HG03520 (cell line): ENCODE measurements around the gene NAT10.

Experiments used
- ATAC-seq: cut with Tn5 transposase; IDR thresholded peaks from one replicate; pipeline ENCODE4 v1.9.1; 2021; ENCODE audit warnings: mild to moderate bottlenecking, moderate library complexity; ENCODE audit not compliant: unreplicated experiment

NAT10 gene

GRCh38 chr11:34148504-34149165, 43.2 kb downstream of the NAT10 start:
- ATAC-seq, result no peak

GRCh38 chr11:34149274-34149673, 43.8 kb downstream of the NAT10 start:
- ATAC-seq, result no peak

GRCh38 chr11:34149786-34150185, 44.4 kb downstream of the NAT10 start:
- ATAC-seq, result no peak

GRCh38 chr11:34150494-34151151, 45.2 kb downstream of the NAT10 start:
- ATAC-seq, result no peak

GRCh38 chr11:34151166-34151565, 45.7 kb downstream of the NAT10 start:
- ATAC-seq, result no peak

GRCh38 chr11:34151916-34152845, 46.8 kb downstream of the NAT10 start:
- ATAC-seq, result no peak

- peak; percentile 52 for ATAC-seq
Observed at GRCh38 chr11:34154059-34154875, 48.8 kb downstream of the NAT10 start.

GRCh38 chr11:34155057-34155756, 49.8 kb downstream of the NAT10 start:
- no peak for ATAC-seq

- no peak for ATAC-seq
Observed at GRCh38 chr11:34155757-34156062, 50.3 kb downstream of the NAT10 start.

GRCh38 chr11:34157163-34157562, 51.7 kb downstream of the NAT10 start:
- ATAC-seq, result no peak

GRCh38 chr11:34158661-34159060, 53.2 kb downstream of the NAT10 start:
- ATAC-seq, result no peak

- no peak for ATAC-seq
Observed at GRCh38 chr11:34160049-34160721, 54.8 kb downstream of the NAT10 start.

- no peak for ATAC-seq
Observed at GRCh38 chr11:34160791-34161190, 55.4 kb downstream of the NAT10 start.

- no peak for ATAC-seq
Observed at GRCh38 chr11:34161361-34161760, 55.9 kb downstream of the NAT10 start.

GRCh38 chr11:34161812-34162492, 56.5 kb downstream of the NAT10 start:
- ATAC-seq, result no peak

GRCh38 chr11:34162493-34162820, 57.0 kb downstream of the NAT10 start:
- no peak for ATAC-seq

GRCh38 chr11:34162856-34163255, 57.4 kb downstream of the NAT10 start:
- ATAC-seq, result no peak

GRCh38 chr11:34165121-34165520, 59.7 kb downstream of the NAT10 start:
- no peak for ATAC-seq

- ATAC-seq, result no peak
Observed at GRCh38 chr11:34165786-34166555, 60.5 kb downstream of the NAT10 start.
